Caco-2 (cell line): ENCODE measurements around the gene ALOX5. TPM values are rescaled to one million over a fixed set of nuclear protein-coding genes. Genes with fewer than 3 reads are reported as not detected.
"Not testable (repeated sequence)": the region's sequence is repeated elsewhere in the genome, so short reads cannot be mapped to it uniquely, and the experiment has no call there.

Experiments
- Bru-seq: library from RNA; stranded (reverse); fragments of 400-500 nt; gene quantifications from one replicate; lab custom pipeline; 2021; lab: Mats Ljungman, UMichigan
- BruChase-seq, 2 experiments: library from RNA; stranded (reverse); fragments of 400-500 nt; gene quantifications; one replicate each; lab custom pipeline; 2021; lab: Mats Ljungman, UMichigan
- BruUV-seq: library from RNA; stranded (reverse); fragments of 400-500 nt; replicated peaks from 2 replicates; lab custom pipeline; 2021; lab: Mats Ljungman, UMichigan
- CTCF ChIA-PET: fragments of 300-600 bp; sonication (Branson Sonifier 250); formaldehyde crosslinking; loops from one replicate; lab custom pipeline; 2022; ENCODE audit warnings: antibody characterized with exemption; lab: Charles Lee
- POLR2A ChIA-PET: fragments of 300-600 bp; sonication (Branson Sonifier 250); formaldehyde crosslinking; loops from one replicate; lab custom pipeline; 2022; ENCODE audit warnings: antibody characterized with exemption; lab: Charles Lee
- DNase-seq, 2 experiments: peaks; one replicate each; pipeline versions ENCODE4 v3.0.0 to v3.0.0-alpha.2; 2020 to 2022
- H3K27me3 ChIP-seq: replicated peaks from 2 replicates; pipeline ENCODE4 v1.6.0; 2011; ENCODE audit warnings: low read length; ENCODE audit not compliant: control insufficient read depth, insufficient read depth
- H3K36me3 ChIP-seq: 2 replicates; pipeline ENCODE4 v1.5.1; 2011; ENCODE audit warnings: low read length; ENCODE audit not compliant: control insufficient read depth, insufficient read depth
- H3K4me1 ChIP-seq: fragments of 250-450 bp; sonication (Bioruptor Pico); 2 replicates; pipeline ENCODE4 v1.5.1; 2020; ENCODE audit warnings: mild to moderate bottlenecking
- H3K4me3 ChIP-seq: 2 replicates; pipeline ENCODE4 v1.5.1; 2011; ENCODE audit warnings: low read depth, mild to moderate bottlenecking, control low read depth, low read length
- H3K9me3 ChIP-seq: fragments of 250-450 bp; sonication (Bioruptor Pico); 2 replicates; pipeline ENCODE4 v1.5.1; 2020; ENCODE audit warnings: mild to moderate bottlenecking, moderate library complexity
- H3K27ac Mint-ChIP-seq: one replicate; pipeline ENCODE4 v1.8.0; 2022; ENCODE audit warnings: mixed read lengths; ENCODE audit not compliant: unreplicated experiment
- H3K27me3 Mint-ChIP-seq: one replicate; pipeline ENCODE4 v1.8.0; 2022; ENCODE audit warnings: mixed read lengths; ENCODE audit not compliant: insufficient read depth, unreplicated experiment
- H3K36me3 Mint-ChIP-seq: one replicate; pipeline ENCODE4 v1.8.0; 2022; ENCODE audit warnings: mild to moderate bottlenecking, mixed read lengths; ENCODE audit not compliant: insufficient read depth, unreplicated experiment
- H3K4me1 Mint-ChIP-seq: one replicate; pipeline ENCODE4 v1.8.0; 2022; ENCODE audit warnings: low read depth, mixed read lengths; ENCODE audit not compliant: unreplicated experiment
- H3K4me3 Mint-ChIP-seq: one replicate; pipeline ENCODE4 v1.8.0; 2022; ENCODE audit warnings: mild to moderate bottlenecking, moderate library complexity, mixed read lengths; ENCODE audit not compliant: unreplicated experiment
- H3K9me3 Mint-ChIP-seq: one replicate; pipeline ENCODE4 v1.8.0; 2022; ENCODE audit warnings: mixed read lengths; ENCODE audit not compliant: unreplicated experiment
- CTCF ChIP-seq, 2 experiments: fragments of 200-600 bp in 1 of 2; IDR thresholded peaks; 1 replicate in 1 of 2; 2 replicates in 1 of 2; pipeline versions ENCODE4 v1.5.1 to v1.8.0; 2011 to 2022; ENCODE audit warnings: antibody characterized with exemption in 1 of 2, control low read depth in 1 of 2, inconsistent platforms in 1 of 2, low read depth in 1 of 2, low read length in 1 of 2, mild to moderate bottlenecking in 1 of 2, moderate library complexity in 1 of 2; ENCODE audit not compliant: insufficient read depth in 1 of 2, severe bottlenecking in 1 of 2, unreplicated experiment in 1 of 2
- intact Hi-C: fragments of 100-400 bp; cut with micrococcal nuclease; formaldehyde crosslinking; loops from one replicate; pipeline ENCODE4 v1.10.0; 2022; ENCODE audit not compliant: unreplicated experiment
- long read RNA-seq: library from polyadenylated mRNA; stranded (forward); transcript quantifications from one replicate; pipeline ENCODE4 v2.0.0, GENCODE V29; 2022
- total RNA-seq: library from RNA; stranded (reverse); gene quantifications from 2 replicates; pipeline ENCODE4 v1.2.3, GENCODE V29; 2022

ALOX5 gene
- total RNA-seq (not detected in 2 replicates), Bru-seq, nascent RNA (percentile 4 among the genes with signal in this experiment), BruChase-seq, experiment 1, labeled RNA remaining after a 2-hour chase (percentile 2 among the genes with signal in this experiment), BruChase-seq, experiment 2, labeled RNA remaining after a 6-hour chase (percentile 7 among the genes with signal in this experiment)
- long read RNA-seq, result 0 reads

- Histone ChIP-seq H3K36me3 (no peaks in the 10 kb centered on the region), H3K27me3 (peaks cover 13% of the 10 kb centered on the region), H3K9me3 (no peaks in the 10 kb centered on the region), H3K4me3 (peak within 1 kb of the TSS; percentile 35), H3K4me1 (peaks cover 9% of the 10 kb centered on the region)
- BruUV-seq, result no TSS peak
- intact Hi-C loops, result loop anchor here (5.0 to 10.0 kb wide), 2 partner anchors 121 to 369 kb away; partner anchors contain the start of gene ZNF22
- no peak for TF ChIP-seq CTCF (IDR thresholded peaks at IDR 0.05; ENCODE audit: insufficient read depth in 1 of 2, low read depth in 1 of 2, low read length in 1 of 2, severe bottlenecking in 1 of 2, unreplicated experiment in 1 of 2)
- ChIA-PET CTCF (no interaction called here), POLR2A (no interaction called here)
- Mint-ChIP-seq H3K27ac (no peak within 1 kb of the TSS), H3K36me3 (no peaks in the 10 kb centered on the region), H3K9me3 (no peaks in the 10 kb centered on the region), H3K27me3 (peaks cover 36% of the 10 kb centered on the region), H3K4me3 (peak within 1 kb of the TSS; percentile 82), H3K4me1 (no peaks in the 10 kb centered on the region)
- peak; percentile 69 to 75 for DNase-seq
Observed at GRCh38 chr10:45373576-45374349, at the start of gene ALOX5. Gene ALOX5 (plus strand): TSS chr10:45374216. CDS start chr10:45374280, 64 bp downstream.

GRCh38 chr10:45325116-45325515 lies 48.9 kb upstream of the ALOX5 start:
- Mint-ChIP-seq H3K27ac (no peak overlapping the region), H3K9me3 (no peaks in the 10 kb centered on the region), H3K36me3 (no peaks in the 10 kb centered on the region), H3K4me3 (no peak overlapping the region), H3K27me3 (peaks cover 3% of the 10 kb centered on the region), H3K4me1 (no peaks in the 10 kb centered on the region)
- no peaks in the 10 kb centered on the region for H3K36me3 ChIP-seq
- ChIA-PET CTCF (no interaction called here), POLR2A (no interaction called here)
- TF ChIP-seq CTCF (IDR thresholded peaks at IDR 0.05; ENCODE audit: insufficient read depth in 1 of 2, low read depth in 1 of 2, low read length in 1 of 2, severe bottlenecking in 1 of 2, unreplicated experiment in 1 of 2), result no peak
- intact Hi-C loops, result no loop called here
- H3K4me1 ChIP-seq, result no peaks in the 10 kb centered on the region
- 0 out of 2 replicates have a peak, but pooled peaks cover 7% of the 10 kb centered on the region for H3K9me3 ChIP-seq
- no peaks in the 10 kb centered on the region for H3K27me3 ChIP-seq
- no TSS peak for BruUV-seq
- no peak overlapping the region for H3K4me3 ChIP-seq
- DNase-seq, result no peak

- H3K36me3 Mint-ChIP-seq, H3K27ac Mint-ChIP-seq, H3K9me3 Mint-ChIP-seq, H3K4me3 ChIP-seq, DNase-seq, H3K4me1 Mint-ChIP-seq, CTCF ChIA-PET, H3K9me3 ChIP-seq, intact Hi-C loops, H3K27me3 ChIP-seq, POLR2A ChIA-PET, H3K4me3 Mint-ChIP-seq, H3K4me1 ChIP-seq, BruUV-seq, H3K36me3 ChIP-seq: not testable (repeated sequence)
- peaks cover 10% of the 10 kb centered on the region for H3K27me3 Mint-ChIP-seq
Observed at GRCh38 chr10:45326864-45327263, 47.2 kb upstream of the ALOX5 start.

- H3K4me1 Mint-ChIP-seq, H3K36me3 Mint-ChIP-seq, H3K4me3 ChIP-seq, H3K36me3 ChIP-seq, CTCF ChIA-PET, POLR2A ChIA-PET, H3K4me1 ChIP-seq, H3K27me3 ChIP-seq, intact Hi-C loops, H3K9me3 ChIP-seq, H3K27ac Mint-ChIP-seq, H3K9me3 Mint-ChIP-seq, BruUV-seq, DNase-seq, H3K4me3 Mint-ChIP-seq: not testable (repeated sequence)
- peaks cover 11% of the 10 kb centered on the region for H3K27me3 Mint-ChIP-seq
Observed at GRCh38 chr10:45331824-45332223, 42.2 kb upstream of the ALOX5 start.
